Bronchial epithelial cell (primary cell): ENCODE results near the gene DMKN. TPM values are rescaled to one million over a fixed set of nuclear protein-coding genes. Genes with fewer than 3 reads are reported as not detected.
A peak's percentile ranks its signal among the peaks of the same experiment; 100 is the strongest.

ENCODE experiments used
- DNase-seq: peaks from one replicate; pipeline ENCODE4 v3.0.0-alpha.2; 2010; ENCODE audit warnings: low read depth
- FAIRE-seq: peaks from 2 replicates; lab custom pipeline; 2011; peaks lifted over from hg19 to GRCh38; lab: Jason Lieb, UNC
- H3K27me3 ChIP-seq: 2 replicates; pipeline ENCODE4 v1.5.1; 2011; ENCODE audit warnings: low read length; ENCODE audit not compliant: control insufficient read depth, insufficient read depth
- H3K36me3 ChIP-seq: 2 replicates; pipeline ENCODE4 v1.5.1; 2011; ENCODE audit warnings: low read length; ENCODE audit not compliant: control insufficient read depth, insufficient read depth
- H3K4me3 ChIP-seq: 2 replicates; pipeline ENCODE4 v1.5.1; 2011; ENCODE audit warnings: mild to moderate bottlenecking, low read depth, low read length, control low read depth
- total RNA-seq: library from RNA; depleted of rRNA; stranded (reverse); fragments of >200 nt; gene quantifications from 2 replicates; pipeline ENCODE4 v1.2.1, GENCODE V29; 2014
- TF ChIP-seq, protein P1 (sequence below): IDR thresholded peaks from 2 replicates; pipeline ENCODE4 v1.5.1; 2011; ENCODE audit warnings: mild to moderate bottlenecking, moderate library complexity, low read length, control low read depth, inconsistent platforms; ENCODE audit not compliant: insufficient read depth, severe bottlenecking

Gene DMKN
- total RNA-seq, 1 donor from 2014 or later = 97.4 TPM

GRCh38 chr19:35501684-35502083 is 11.8 kb downstream of the DMKN start:
- no peak for DNase-seq
- no peak for FAIRE-seq
- Histone ChIP-seq H3K4me3 (no peak overlapping the region), H3K27me3 (no peaks in the 10 kb centered on the region), H3K36me3 (peaks cover 25% of the 10 kb centered on the region)
- TF ChIP-seq, protein P1, sequence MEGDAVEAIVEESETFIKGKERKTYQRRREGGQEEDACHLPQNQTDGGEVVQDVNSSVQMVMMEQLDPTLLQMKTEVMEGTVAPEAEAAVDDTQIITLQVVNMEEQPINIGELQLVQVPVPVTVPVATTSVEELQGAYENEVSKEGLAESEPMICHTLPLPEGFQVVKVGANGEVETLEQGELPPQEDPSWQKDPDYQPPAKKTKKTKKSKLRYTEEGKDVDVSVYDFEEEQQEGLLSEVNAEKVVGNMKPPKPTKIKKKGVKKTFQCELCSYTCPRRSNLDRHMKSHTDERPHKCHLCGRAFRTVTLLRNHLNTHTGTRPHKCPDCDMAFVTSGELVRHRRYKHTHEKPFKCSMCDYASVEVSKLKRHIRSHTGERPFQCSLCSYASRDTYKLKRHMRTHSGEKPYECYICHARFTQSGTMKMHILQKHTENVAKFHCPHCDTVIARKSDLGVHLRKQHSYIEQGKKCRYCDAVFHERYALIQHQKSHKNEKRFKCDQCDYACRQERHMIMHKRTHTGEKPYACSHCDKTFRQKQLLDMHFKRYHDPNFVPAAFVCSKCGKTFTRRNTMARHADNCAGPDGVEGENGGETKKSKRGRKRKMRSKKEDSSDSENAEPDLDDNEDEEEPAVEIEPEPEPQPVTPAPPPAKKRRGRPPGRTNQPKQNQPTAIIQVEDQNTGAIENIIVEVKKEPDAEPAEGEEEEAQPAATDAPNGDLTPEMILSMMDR = no peak

DNA sequence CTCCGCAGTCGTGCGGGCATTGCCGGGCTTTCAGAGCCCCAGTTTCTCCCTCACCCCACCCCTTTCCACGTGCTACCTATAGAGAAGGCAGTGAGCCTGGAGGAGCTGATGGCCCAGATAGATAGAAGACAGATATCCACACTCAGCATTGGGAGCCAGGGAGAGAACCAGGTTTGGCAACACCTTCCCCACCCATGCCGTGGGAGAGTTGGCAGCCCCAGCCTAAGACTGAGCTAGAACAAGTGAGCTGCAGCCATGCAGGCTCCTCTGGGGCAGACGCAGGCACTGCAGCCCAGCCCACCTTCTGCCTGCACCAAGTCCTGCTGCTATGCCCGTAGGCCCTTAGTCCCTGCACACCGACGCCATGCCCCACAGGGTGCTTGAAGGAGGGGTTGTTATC is 12.8 kb downstream of the DMKN start:
- DNase-seq (no peak), FAIRE-seq (no peak)
- no peak overlapping the region for H3K4me3 ChIP-seq
- TF ChIP-seq, protein P1 = no peak
- H3K27me3 ChIP-seq = no peaks in the 10 kb centered on the region
- peaks cover 20% of the 10 kb centered on the region for H3K36me3 ChIP-seq

DNA sequence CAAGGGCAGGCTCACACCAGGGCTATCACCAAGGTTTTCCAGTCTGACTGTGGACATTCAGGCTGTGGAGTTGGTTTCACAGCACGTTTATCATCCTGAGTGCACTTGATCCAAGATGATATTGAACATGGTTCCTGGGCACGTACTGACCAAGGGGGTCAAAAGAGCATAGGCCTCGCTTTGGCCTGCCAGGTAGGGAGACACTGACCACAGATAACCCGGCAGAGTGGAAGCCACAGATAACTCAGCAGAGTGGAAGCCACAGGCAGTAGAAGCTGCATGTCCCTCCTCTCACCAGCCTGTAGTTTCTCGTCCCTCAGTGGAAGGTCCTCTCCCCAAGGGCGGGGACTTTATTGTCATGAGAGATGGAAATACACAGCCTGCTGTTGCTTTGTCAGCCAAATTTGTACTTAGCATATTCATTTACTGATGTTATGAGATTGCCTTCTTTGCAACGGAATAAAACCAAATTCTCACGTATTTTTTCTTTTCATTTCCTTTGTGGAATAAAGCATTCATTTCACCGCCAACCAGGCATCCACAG is 14.4 kb downstream of the DMKN start:
- Histone ChIP-seq H3K4me3 (no peak overlapping the region), H3K27me3 (no peaks in the 10 kb centered on the region), H3K36me3 (peaks cover 14% of the 10 kb centered on the region)
- DNase-seq = no peak
- TF ChIP-seq, protein P1 = no peak
- peak; percentile 18 for FAIRE-seq

GRCh38 chr19:35498220-35498619 is 15.2 kb downstream of the DMKN start:
- TF ChIP-seq, protein P1 = no peak
- H3K27me3 ChIP-seq = no peaks in the 10 kb centered on the region
- H3K36me3 ChIP-seq = peaks cover 12% of the 10 kb centered on the region
- H3K4me3 ChIP-seq = no peak overlapping the region
- FAIRE-seq = no peak
- DNase-seq = no peak

- Histone ChIP-seq H3K4me3 (no peak overlapping the region), H3K36me3 (peaks cover 10% of the 10 kb centered on the region), H3K27me3 (no peaks in the 10 kb centered on the region)
- TF ChIP-seq, protein P1 = no peak
- FAIRE-seq = no peak
- DNase-seq = no peak
These were observed 16.0 kb downstream of the DMKN start for GRCh38 chr19:35497406-35497805.
